ENCODE results near the gene ABCG1.

ABCG1 gene

DNA sequence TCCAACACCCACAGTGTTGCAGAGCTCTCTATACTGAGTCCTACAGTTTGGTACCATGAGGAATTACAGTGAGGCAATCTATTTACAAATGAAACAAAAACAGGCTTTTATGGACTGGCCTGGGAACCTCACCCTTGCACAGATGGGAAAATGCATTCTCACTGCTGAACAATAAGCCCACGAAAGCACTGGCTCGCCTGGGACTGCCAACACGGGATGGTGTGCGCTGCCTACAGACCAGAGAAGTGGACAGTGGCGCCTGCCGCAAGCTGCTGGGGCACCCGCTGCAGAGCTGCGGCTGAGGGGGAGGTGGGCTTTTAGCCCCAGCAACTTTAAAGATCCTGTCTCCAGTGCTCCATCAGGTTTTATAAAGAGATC, 28.5 kb upstream of the ABCG1 start:
- Histone ChIP-seq H3K4me3 (ENCODE audit: low read depth, low read length, poor library complexity, severe bottlenecking) (no peak overlapping the region), H3K9me3 (ENCODE audit: low read length) (peaks cover 13% of the 10 kb centered on the region), H3K79me2 (ENCODE audit: insufficient read depth, low read length) (no peaks in the 10 kb centered on the region), H3K9me2 (ENCODE audit: low read depth, low read length) (no peaks in the 10 kb centered on the region), H3K27me3 (ENCODE audit: insufficient read depth, low read length) (no peaks in the 10 kb centered on the region), H3K4me1 (ENCODE audit: insufficient read depth, low read length, severe bottlenecking) (peaks cover 66% of the 10 kb centered on the region), H4K20me1 (ENCODE audit: insufficient read depth, low read length) (no peaks in the 10 kb centered on the region), H2AFZ (ENCODE audit: low read length) (no peak overlapping the region), H3K27ac (ENCODE audit: low read depth, low read length, poor library complexity, severe bottlenecking) (no peak overlapping the region), H3F3A (ENCODE audit: insufficient read depth, low read length) (no peaks in the 10 kb centered on the region), H3K4me2 (ENCODE audit: low read length) (no peak overlapping the region), H3K36me3 (ENCODE audit: insufficient read depth, low read length) (no peaks in the 10 kb centered on the region), H3K9ac (ENCODE audit: low read length) (no peak overlapping the region)
- TF ChIP-seq, protein P1, sequence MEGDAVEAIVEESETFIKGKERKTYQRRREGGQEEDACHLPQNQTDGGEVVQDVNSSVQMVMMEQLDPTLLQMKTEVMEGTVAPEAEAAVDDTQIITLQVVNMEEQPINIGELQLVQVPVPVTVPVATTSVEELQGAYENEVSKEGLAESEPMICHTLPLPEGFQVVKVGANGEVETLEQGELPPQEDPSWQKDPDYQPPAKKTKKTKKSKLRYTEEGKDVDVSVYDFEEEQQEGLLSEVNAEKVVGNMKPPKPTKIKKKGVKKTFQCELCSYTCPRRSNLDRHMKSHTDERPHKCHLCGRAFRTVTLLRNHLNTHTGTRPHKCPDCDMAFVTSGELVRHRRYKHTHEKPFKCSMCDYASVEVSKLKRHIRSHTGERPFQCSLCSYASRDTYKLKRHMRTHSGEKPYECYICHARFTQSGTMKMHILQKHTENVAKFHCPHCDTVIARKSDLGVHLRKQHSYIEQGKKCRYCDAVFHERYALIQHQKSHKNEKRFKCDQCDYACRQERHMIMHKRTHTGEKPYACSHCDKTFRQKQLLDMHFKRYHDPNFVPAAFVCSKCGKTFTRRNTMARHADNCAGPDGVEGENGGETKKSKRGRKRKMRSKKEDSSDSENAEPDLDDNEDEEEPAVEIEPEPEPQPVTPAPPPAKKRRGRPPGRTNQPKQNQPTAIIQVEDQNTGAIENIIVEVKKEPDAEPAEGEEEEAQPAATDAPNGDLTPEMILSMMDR (IDR thresholded peaks at IDR 0.05; ENCODE audit: low read length) = no peak
- no peak for TF ChIP-seq EZH2 (IDR thresholded peaks at IDR 0.05; ENCODE audit: borderline replicate concordance, low read length)

DNA sequence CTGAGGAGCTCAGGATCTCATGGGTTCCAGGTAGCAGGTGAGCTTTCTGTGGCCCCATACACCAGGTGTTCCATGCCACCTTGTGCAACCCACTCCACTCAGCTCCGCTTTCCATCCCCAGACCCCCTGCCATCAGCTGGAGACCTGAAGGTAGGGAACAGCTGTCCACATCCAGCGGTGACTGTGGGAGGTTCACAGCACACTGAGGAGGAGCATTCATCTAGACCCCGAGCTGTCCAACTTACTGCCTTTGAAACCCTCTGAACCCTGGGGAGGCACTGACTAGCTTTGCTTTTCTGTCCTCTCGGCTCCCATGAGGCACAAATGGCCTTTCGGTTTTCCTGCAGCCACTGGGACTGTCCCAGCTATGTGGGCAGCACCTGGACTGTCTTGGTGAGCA, 27.9 kb upstream of the ABCG1 start:
- no peaks in the 10 kb centered on the region for H3K79me2 ChIP-seq (ENCODE audit: insufficient read depth, low read length)
- no peak overlapping the region for H3K4me3 ChIP-seq (ENCODE audit: low read depth, low read length, poor library complexity, severe bottlenecking)
- H3K27me3 ChIP-seq (ENCODE audit: insufficient read depth, low read length) = no peaks in the 10 kb centered on the region
- TF ChIP-seq, protein P1 (IDR thresholded peaks at IDR 0.05; ENCODE audit: low read length) = no peak
- no peak for TF ChIP-seq EZH2 (IDR thresholded peaks at IDR 0.05; ENCODE audit: borderline replicate concordance, low read length)
- H3K4me2 ChIP-seq (ENCODE audit: low read length) = no peak overlapping the region
- H4K20me1 ChIP-seq (ENCODE audit: insufficient read depth, low read length) = no peaks in the 10 kb centered on the region
- H3F3A ChIP-seq (ENCODE audit: insufficient read depth, low read length) = no peaks in the 10 kb centered on the region
- peaks cover 66% of the 10 kb centered on the region for H3K4me1 ChIP-seq (ENCODE audit: insufficient read depth, low read length, severe bottlenecking)
- H3K36me3 ChIP-seq (ENCODE audit: insufficient read depth, low read length) = no peaks in the 10 kb centered on the region
- no peak overlapping the region for H2AFZ ChIP-seq (ENCODE audit: low read length)
- H3K9ac ChIP-seq (ENCODE audit: low read length) = no peak overlapping the region
- no peak overlapping the region for H3K27ac ChIP-seq (ENCODE audit: low read depth, low read length, poor library complexity, severe bottlenecking)
- H3K9me2 ChIP-seq (ENCODE audit: low read depth, low read length) = no peaks in the 10 kb centered on the region
- H3K9me3 ChIP-seq (ENCODE audit: low read length) = peaks cover 9% of the 10 kb centered on the region

DNA sequence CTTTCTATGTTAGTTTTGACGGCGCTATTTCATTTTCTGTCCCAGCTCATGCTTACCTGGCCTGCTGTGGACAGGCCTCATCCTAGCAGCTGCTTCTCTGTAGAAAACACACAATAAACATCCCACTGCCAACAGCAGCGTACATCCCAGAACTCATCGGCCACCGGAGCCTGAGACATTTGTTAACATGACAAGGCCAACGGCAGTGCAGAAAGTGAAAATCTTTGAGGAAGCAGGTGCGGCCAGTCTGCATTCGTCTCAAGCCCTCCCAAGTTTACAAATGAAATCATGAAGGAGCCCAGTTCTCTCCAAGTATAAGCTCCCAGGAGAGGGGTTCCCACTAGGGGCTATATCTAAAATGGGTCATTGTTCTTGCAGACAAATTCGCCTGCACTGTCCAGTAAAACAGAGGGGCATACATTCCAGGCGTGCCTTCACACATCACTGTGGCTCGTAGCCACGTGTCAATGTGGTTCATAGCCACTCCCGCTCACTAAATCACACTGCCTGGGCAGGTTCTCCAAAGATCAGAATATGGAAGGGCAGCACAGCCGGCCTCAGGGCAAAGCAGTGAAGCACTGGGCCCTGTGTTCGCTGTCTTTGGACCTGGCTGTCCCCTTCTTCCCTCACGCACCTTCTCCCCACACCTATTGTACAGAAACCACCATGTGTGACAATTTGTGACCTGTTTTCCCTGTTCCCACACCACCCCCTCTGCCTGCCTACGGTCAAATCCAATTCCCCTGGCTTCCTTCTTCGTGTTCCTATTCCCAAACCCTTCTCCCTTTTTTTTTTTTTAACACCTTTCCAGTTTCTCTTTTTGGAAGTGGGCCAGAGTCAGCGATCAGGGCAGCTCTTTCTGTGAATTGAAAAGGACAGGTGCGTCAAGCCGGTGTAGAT, 27.0 kb upstream of the ABCG1 start:
- Histone ChIP-seq H3K27me3 (ENCODE audit: insufficient read depth, low read length) (no peaks in the 10 kb centered on the region), H3K9me2 (ENCODE audit: low read depth, low read length) (no peaks in the 10 kb centered on the region), H3K27ac (ENCODE audit: low read depth, low read length, poor library complexity, severe bottlenecking) (no peak overlapping the region), H3K36me3 (ENCODE audit: insufficient read depth, low read length) (no peaks in the 10 kb centered on the region), H3K4me2 (ENCODE audit: low read length) (no peak overlapping the region), H3K4me3 (ENCODE audit: low read depth, low read length, poor library complexity, severe bottlenecking) (no peak overlapping the region), H3K9ac (ENCODE audit: low read length) (no peak overlapping the region), H4K20me1 (ENCODE audit: insufficient read depth, low read length) (no peaks in the 10 kb centered on the region), H3K4me1 (ENCODE audit: insufficient read depth, low read length, severe bottlenecking) (peaks cover 66% of the 10 kb centered on the region), H2AFZ (ENCODE audit: low read length) (no peak overlapping the region), H3K79me2 (ENCODE audit: insufficient read depth, low read length) (no peaks in the 10 kb centered on the region), H3F3A (ENCODE audit: insufficient read depth, low read length) (no peaks in the 10 kb centered on the region), H3K9me3 (ENCODE audit: low read length) (peaks cover 1% of the 10 kb centered on the region)
- TF ChIP-seq, protein P1 (IDR thresholded peaks at IDR 0.05; ENCODE audit: low read length) = no peak
- TF ChIP-seq EZH2 (IDR thresholded peaks at IDR 0.05; ENCODE audit: borderline replicate concordance, low read length) = no peak

Measured in OCI-LY1 (cell line).